Fibroblast of skin of right biceps (primary cell): ENCODE measurements around the gene UBE2H.
A peak's percentile ranks its signal among the peaks of the same experiment; 100 is the strongest.

ENCODE experiments used
- DNase-seq: peaks from one replicate; pipeline ENCODE4 v3.0.0-alpha.2; 2013

Gene UBE2H

DNA sequence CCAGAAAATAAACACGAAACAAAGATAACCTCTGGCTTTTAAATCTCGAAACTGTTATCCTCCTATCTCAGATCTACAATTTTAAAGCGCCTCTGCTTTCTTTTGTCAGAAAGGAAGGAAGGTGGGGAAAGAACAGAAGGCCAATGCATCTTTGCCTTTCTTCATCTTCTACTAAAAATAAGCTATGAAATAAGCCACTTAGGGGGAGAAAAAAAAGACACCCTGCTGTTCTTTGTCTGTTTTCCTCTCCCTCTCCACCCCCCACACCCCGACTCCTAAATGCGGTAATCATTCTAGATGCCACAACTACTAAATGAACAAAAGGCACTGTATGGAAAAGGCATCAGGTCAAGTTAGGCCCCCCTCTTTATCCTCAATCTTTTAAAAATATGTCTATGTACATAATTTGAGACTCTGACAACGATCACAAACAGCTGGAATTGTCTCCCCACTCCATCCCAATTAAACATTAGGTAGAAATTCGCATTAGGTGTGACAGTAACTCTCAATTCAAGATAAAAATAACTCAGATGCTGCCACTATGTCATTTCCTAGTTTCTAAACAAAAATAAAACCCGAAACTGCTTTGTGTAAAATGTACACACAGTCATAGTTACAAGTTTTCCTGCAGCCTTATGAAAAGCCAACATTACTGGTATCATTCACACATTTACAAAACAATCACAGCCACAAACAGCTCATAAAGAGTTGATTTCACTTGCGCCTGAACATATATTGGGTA, 2.4 kb downstream of the UBE2H start:
- peak; percentile 53 for DNase-seq

DNA sequence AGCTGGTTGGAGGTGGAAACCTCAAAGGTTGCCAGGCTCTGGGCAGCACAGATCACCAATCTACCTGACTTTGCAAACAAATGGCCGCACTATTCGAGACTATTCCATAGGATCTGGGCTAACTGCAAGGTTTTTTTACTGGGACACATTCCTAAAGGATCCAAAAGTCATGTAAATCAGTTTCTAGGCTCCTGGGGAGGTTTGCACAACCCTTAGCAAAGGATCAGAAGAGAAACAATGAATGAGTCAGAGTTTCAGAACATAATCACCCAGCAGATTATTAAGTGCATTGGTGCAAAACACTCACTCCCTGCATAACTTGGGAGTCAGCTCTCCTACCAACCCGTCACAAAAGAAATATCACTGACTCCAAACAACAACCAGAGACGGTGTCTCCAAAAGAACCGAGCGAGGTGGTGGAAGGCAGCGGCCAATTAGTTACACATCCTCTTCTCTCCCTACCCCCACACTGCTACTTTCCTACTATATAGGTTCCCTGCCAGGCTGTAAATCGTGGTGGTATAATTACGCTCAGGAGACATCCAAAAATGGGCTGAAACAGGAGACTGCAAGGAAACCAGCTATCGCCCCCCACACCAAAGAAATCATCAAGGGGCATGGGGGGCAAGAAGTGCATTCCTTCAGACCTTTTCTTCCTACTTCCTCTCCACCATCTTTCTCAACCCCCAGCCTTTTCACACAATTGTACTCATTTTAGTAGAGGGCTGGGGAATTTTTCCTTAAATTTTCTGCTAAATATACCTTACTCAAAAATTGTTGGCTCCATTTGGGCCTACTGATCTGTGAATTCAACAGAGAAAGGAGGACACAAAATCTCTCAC, 3.2 kb downstream of the UBE2H start:
- DNase-seq = peak; percentile 88

DNA sequence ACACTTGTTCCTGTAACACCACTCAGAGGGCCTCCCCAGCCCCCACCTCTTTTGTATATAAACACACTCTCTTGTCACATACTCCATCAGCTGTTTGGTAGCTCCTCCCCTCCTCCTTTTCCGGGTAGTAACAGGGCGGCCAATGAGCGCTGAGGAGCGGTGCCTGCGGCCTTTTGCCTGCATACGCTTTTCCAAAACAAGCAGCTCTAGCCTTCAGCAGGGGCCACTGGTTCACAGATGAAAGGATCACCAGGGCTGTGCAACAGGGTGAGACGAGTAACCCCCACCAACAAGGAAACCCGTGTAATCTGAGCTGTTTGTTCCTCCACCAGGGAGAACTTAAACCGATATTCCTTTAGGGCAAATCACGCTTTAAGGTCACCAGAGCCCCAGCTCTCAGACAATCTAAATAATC, 3.9 kb downstream of the UBE2H start:
- DNase-seq = peak; percentile 84

DNA sequence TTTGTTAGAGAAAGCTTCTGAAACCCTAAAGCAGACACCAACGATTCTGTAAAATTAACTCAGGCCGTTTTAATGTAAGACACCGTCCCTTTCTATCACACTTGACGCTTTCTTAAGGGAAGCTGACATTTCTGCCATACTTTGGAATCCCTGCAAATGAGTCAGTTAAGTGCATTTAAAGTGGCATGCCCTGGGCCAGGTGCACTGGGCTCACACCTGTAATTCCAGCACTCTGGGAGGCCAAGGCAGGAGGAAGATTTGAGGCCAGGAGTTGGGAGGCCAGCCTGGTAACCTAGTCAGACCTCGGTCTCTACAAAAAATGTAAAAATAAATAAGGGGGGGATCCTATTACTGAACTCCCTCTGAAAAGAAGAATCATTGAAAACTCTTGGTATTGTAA, 4.4 kb downstream of the UBE2H start:
- DNase-seq = no peak

DNA sequence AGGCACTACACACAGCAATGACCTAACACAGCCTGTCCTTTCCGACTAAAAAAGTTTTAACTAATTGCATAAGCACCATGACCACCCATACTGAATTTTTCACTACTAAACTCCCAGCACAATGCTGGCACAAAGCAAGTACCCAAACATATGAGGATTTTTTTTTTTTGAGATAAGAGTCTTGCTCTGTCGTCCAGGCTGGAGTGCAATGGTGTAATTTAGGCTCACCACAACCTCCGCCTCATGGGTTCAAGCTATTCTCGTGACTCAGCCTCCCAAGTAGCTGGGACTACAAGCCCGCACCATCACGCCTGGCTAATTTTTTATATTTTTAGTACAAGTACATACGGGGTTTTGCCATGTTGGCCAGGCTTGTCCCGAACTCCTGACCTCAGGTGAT, 5.1 kb downstream of the UBE2H start:
- DNase-seq = no peak

DNA sequence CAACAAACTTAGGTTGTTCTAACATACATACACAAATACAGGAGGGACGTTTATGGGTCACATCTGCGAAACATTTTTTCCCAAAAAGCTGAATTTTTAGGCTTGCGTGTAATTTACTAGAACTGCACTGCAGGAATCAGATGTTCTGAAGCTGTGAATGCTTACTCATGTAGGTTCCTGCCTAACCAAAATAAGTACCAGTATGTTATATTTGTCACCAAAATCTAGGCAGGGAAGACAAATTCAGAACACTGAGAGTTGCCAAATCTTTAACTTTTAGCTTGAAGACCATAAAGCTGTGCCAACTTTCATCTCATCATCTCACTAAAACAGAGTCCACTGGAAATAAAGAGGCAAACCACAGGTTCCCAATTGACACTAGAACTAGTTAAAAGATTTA, 5.7 kb downstream of the UBE2H start:
- DNase-seq = peak; percentile 4

DNA sequence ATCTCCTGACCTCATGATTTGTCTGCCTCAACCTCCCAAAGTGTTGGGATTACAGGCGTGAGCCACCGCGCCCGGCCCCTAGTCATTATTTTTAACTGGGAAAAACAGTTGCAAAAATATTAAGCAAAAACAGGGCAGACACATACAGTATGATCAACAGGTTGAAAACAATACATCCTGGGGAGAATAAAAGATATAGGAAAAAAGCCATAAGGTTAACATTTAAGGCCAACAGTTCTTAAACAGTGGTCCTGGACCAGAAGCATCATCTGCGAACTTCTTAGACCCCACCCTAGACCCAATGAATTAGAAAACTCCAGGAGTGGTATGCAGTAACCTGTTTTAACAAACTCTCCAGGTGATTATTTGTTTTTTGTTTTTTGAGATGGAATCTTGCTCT, 6.5 kb downstream of the UBE2H start:
- DNase-seq = no peak

DNA sequence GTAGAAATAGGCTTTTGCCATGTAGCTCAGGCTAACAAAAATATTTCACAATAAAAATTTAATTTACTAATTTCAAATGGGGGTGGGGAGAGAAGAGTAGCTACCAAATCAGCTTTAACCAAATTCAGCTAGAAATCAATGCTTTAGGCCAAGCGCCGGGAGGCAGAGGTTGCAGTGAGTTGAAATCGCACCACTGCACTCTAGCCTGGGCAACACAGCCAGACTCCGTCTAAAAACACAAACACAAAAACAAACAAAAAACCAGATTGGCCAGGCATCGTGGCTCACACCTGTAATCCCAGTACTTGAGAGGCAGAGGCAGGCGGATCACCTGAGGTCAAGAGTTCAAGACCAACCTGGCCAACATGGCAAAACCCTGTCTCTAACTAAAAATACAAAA, 9.4 kb downstream of the UBE2H start:
- DNase-seq = no peak

DNA sequence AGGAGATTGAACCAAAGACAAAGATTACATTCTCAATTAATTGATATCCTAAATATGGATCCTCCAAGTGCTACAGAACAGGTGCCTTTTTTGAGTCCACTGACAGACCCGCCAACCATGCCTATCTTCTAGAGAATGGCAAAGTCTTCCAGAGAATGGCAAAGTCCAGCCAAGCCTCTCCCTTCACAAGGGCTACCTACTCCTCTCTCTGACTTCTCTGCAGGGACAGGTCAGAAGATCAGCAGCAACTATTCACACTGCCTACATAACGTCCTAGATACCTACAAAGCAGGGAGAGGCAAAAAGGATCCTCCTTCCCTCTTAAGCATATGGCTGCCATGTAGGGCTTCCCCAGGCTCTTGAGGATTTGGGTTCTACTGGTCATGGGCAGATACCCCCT, 12.4 kb downstream of the UBE2H start:
- no peak for DNase-seq

DNA sequence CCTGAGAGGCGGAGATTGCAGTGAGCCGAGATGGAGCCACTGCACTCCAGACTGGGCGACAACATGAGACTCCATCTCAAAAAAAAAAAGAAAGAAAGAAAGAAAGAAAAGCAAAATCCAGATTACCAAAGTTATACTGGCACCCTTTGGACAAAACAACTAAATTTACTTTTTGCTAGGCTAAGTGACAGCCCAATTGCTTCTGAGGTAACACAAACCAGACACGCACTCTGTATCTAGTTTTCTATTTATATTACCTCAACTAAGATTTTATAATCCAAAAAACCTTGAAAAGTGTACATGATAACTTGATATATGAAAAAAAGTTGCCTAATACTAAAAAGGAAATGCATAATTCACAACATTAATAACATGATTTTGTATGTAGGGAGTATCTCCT, 12.9 kb downstream of the UBE2H start:
- DNase-seq = no peak

DNA sequence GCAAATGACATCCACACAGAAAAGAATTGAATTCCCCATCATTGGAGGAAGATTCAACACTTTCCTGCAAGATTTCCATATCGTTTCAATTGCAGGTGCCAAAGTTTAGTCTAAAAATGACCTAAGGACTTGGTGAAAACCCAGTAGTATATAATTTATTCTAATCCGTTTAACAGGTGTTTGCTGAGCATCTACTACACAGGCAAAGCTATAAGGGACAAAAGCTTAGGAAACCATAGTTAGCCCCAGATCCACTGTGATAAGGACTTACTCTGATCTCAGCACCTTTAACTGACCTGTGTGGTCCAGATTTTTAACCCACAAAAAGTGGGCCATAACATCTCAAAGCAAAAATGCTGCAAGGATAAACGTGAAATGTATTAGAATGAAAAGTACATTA, 19.1 kb downstream of the UBE2H start:
- no peak for DNase-seq

DNA sequence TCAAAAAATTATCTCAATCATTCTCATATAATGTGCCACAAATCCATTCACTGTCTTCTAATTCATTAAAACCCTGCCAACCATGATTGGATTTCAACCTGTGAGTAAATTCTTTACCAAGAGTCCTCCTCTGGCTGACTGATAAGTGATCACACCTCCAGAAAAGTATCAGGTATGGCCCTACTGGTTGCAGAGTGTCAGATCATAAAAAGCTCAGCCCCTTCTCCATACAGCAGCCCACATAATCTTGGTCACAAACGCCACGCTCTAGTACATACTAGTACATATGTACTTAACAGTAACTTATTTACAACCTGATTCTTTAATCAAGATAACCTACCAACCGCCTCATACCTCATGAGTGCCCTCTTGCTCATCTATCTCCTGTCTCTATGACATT, 26.1 kb downstream of the UBE2H start:
- no peak for DNase-seq

DNA sequence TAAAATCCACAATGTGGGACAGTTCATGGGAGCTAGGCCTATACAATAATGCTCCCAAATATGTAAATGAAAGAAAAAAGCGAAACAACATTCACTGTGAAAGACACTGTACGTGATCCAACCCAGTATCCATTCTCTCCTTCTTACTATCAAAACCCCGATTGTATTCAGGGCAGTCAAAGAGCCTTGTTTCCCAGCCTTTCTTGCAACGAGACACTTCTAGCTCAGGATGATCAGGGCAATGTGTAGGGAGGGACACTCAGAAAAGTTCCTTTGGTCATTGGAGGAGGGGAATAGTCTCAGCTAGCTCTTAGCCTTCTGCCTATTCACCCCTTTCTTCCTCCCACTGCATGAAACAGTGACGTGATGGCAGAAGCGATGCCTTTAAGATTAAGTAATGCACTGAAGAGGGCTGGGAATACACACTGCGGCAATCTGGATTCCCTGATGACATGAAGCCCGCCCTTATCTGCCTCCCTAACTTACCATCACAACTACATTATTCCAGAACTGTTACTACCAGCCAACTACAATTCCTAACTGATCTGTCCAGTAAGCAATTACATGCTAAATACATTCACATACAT, 27.3 kb downstream of the UBE2H start:
- DNase-seq = peak; percentile 83

DNA sequence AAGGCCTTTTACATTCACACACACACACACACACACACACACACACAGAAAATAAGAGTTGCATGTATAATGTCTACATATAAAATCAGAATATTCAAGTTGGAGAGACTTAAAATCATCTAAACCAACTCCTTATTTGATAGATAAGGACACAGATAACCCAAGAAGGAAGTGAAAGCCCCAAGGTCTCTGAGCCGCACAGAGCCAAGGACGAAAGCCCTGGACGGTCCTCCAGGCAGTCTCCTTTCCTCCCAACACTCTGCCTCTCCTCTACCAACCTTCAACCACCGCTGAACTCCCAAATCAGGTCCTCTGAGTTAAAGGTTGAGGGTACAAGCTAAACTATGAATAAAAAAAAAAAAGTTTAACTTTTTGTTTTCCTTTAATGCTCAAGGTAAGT, 28.2 kb downstream of the UBE2H start:
- no peak for DNase-seq

DNA sequence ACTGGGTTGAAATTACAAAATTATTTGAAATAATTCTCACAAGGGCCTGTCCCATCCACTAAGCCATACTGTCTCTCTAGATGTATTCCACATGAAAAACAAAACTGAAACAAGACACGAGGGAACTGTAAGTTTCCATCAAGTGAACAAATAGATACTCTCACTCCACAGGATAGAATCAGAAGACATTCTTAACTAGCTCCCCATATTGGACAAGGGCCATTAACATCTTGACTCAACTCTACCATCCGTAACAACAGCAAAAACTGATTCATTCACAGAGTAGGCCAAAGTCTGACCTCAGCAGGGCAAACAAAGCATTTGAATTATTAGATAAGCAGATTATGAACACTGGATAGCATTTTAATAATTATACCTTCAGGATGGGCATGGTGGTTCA, 29.1 kb downstream of the UBE2H start:
- DNase-seq = peak; percentile 76

DNA sequence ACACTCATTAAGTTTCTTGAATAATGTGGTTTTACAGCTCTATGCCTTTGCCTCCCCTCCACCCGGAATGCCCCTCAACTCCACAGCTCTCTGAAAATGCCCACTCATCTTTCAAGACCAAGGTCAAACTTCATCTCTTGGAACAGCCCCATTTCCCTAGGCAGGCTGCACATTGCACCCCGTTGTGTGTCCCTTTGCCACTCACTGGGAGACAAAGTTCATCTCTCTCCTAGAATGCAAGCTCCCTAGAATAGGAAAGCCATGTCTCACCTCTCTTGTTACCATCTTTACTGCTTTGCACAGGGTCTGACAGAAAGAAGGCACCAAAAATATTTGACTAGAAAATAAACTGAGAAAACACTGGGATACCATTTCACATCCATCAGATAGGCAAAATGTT, 33.3 kb downstream of the UBE2H start:
- no peak for DNase-seq

DNA sequence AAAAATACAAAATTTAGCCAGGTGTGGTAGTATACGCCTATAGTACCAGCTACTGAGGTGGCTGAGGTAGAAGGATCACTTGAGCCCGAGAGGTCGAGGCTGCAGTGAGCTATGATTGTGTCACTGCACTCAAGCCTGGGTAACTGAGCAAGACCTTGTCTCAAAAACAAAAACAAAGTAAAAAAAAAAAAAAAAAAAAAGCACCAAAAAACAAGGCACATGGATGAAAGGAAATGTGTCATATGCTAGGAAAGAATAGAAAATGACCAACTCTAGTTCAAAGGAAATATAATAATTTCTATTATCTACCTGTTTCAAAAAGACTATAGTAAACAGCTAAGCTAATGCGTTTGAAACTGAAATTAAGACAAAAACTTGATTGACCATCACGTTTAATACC, 33.8 kb downstream of the UBE2H start:
- DNase-seq = no peak

DNA sequence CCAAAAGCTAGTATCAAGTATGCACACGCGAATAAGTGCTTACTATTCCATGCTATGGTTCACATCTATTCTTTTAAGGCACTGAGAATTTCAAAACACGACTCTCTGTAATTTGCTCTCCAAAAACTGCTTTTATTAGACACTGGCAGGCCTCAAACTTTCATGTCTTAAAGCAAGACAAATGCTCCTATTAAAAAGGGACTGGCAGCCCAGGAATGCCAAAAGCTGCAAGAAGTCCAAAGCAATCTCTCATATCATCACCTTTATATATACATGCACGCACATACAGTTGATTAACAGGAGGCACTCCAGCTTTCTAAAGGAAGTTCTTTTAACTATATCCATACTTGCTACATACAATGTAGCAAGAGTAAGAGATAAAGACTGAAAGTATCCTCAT, 34.8 kb downstream of the UBE2H start:
- peak; percentile 36 for DNase-seq

DNA sequence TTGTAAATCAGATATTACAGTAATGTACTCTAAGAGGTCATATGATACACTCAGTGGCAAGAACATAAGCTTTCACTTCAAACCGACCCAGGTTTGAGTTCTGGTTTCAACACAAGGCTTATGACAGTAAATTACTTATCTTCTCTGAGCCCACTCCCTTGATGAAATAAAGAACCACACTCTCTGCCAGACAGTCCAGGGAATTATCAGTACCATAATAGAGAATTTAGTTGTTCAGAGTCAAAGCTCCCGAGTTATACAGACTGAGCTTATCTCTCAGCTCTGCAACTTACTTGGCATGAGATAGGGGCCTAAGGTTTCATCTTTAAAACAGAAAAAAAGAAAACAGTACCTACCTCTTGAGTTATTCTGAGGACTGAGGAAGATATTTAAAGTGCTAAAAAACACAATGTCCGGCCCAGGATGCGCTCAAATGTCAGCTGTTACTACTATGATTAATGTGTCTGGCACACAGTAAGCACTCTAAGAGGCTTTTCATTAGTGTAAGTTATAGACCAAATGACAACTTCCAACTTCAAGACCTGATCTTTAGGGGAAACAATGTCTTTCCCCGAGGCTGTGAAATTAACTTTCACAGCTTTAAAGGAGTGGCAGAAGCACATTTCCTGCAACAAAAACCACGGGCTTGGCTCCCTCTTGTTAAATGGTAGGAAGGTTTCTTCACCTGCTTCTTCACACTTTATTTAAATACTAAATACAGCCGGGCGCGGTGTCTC, 38.1 kb downstream of the UBE2H start:
- no peak for DNase-seq

DNA sequence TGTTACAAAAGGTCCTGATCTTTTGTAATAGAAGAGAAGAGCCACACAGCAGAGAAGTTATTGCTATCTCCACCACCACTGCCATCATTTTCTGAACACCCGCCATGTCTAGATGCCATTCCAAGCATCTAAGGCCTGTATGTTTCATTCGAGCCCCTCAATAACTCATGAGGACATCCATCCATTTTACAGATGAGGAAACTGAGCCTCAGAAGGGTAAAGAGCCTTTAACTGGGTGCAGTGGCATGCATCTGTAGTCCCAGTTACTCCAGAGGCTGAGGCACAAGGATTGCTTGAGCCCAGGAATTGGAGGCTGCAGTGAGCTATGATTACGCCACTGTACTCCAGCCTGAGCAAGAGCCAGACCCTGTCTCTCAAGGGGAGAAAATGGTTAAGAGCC, 39.3 kb downstream of the UBE2H start:
- DNase-seq = no peak

DNA sequence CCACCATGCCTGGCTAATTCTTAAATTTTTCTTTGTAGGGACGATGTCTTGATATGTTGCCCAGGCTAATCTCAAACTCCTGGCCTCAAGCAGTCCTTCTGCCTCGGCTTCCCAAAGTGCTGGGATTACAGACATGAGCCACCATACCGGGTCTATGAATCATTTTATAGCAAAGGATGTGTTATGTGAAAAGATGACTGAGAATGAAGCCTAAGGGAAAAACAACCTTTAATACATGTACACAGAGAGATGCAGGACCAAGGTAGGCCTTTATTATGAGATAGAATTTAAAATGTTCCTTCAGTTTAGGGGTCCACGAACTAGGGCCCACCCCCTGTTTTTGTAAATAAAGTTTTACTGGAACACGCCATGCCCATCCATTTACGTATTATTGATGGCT, 41.0 kb downstream of the UBE2H start:
- peak; percentile 28 for DNase-seq

DNA sequence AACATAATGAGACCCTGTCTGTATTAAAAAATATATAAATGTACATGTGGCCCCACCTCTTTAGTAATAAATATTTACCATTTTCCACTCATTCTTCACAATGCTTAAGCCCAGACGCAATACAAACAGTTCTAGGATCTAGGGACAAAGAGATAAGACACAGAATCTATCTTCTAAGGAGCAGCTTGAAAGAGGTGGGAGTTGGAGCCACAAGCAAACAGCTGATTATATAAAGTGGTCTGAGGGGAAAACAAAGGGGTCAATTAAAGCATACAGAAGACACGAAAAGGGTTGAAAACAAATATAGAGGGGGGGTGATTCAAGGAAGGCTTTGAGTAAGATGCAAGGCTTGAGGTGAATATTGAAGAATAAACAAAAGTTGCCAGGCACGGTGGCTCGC, 43.1 kb downstream of the UBE2H start:
- no peak for DNase-seq

DNA sequence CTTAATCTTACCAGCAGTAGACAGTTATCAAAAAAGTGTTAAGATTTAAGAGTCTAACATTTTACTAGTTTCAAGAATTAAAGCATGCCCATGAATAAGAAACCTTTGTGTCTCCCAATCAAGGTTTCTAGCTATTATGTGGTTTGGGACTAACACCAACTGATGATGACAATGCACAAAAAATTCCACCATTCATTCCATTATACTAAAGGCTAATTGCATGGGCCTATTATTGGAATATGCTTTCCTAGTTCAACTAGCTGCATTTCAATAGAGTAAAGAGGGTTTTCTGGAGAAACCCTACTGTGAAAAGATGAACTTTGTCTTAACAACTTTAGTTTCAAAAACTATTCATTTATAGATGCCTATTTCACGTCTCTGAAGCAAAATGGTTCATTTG, 44.6 kb downstream of the UBE2H start:
- peak; percentile 59 for DNase-seq
